ENCODE data around the gene HAND1. TPM values are rescaled to one million over a fixed set of nuclear protein-coding genes. Genes with fewer than 3 reads are reported as not detected.

HAND1 gene
- total and polyA plus RNA-seq, 12 donors: 0.94 to 6.8 (median 2.4) TPM; not detected in 5

DNA sequence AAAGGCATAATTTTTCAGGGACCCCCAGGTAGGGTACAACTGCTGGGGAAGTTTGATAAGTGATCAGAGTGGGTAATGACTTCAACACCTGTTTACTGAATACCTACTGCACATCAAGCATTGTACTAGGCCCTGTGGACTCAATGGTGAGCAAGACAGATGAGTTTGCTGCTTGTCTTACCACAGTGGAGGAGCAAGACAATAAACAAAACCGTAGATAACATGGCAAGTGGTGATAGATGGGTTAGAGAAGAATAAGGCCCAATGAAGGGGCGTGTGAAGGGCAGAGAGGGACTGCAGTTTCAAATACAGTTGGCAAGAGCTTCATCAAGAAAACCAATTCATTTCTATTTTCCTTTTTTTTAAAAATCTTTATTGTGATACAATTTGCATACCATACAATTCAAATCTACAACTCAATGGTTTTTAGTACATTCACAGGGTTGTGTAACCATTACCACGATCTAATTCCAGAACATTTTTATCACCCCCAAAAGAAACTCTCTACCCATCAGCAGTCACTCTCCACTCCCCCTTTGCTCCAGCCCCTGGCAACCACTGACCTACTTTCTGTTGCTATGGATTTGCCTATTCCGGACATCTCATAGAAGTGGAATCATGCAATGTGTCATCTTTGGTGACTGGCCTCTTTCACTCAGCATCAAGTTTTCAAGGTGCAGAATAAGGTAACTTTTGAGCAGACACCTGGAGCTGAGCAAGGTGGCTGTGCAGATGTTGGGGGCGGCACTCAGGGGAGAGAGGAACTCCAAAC is 31.9 kb upstream of the HAND1 start:
- DNase-seq: no peak
- no peaks in the 10 kb centered on the region for H3K9me3 ChIP-seq (replicated peaks in 1 of 3)
- TF ChIP-seq POLR2A (IDR thresholded peaks at IDR 0.05): no peak
- H3K4me1 ChIP-seq (replicated peaks in 1 of 2): no peaks in the 10 kb centered on the region
- no peaks in the 10 kb centered on the region for H3K36me3 ChIP-seq (replicated peaks in 1 of 2)
- WGBS, 4 donors: 51 to 71% (median 64%) methylated on average over 4 to 5 of the region's 5 CpGs
- no peak overlapping the region for H3K27ac ChIP-seq
- intact Hi-C loops (cut with DNase I): no loop called here
- H3K4me3 ChIP-seq: no peak overlapping the region
- H3K27me3 ChIP-seq: peaks cover 4% of the 10 kb centered on the region

DNA sequence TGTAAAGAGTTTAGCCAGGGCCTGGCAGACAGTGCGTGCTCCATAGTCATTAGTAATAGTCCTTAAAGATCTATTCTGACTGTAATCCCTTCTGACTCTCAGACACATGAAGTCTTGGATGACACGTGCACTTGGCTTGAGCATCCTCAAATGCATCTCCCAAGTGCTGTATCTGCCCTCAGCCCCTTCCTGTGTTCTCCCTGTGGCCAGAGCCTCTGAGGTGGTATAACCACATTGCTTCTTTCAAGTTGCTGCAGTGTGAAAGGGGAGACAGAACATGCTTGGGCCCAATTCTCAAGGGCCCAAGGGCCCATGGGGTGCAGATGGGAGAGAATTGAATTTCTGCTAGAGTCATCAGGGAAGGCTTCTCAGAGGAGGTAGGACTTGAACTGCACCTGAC is 30.1 kb upstream of the HAND1 start:
- peaks cover 4% of the 10 kb centered on the region for H3K27me3 ChIP-seq
- no peaks in the 10 kb centered on the region for H3K36me3 ChIP-seq (replicated peaks in 1 of 2)
- H3K9me3 ChIP-seq (replicated peaks in 1 of 3): no peaks in the 10 kb centered on the region
- DNase-seq: no peak
- intact Hi-C loops (cut with DNase I): no loop called here
- TF ChIP-seq, protein P1, sequence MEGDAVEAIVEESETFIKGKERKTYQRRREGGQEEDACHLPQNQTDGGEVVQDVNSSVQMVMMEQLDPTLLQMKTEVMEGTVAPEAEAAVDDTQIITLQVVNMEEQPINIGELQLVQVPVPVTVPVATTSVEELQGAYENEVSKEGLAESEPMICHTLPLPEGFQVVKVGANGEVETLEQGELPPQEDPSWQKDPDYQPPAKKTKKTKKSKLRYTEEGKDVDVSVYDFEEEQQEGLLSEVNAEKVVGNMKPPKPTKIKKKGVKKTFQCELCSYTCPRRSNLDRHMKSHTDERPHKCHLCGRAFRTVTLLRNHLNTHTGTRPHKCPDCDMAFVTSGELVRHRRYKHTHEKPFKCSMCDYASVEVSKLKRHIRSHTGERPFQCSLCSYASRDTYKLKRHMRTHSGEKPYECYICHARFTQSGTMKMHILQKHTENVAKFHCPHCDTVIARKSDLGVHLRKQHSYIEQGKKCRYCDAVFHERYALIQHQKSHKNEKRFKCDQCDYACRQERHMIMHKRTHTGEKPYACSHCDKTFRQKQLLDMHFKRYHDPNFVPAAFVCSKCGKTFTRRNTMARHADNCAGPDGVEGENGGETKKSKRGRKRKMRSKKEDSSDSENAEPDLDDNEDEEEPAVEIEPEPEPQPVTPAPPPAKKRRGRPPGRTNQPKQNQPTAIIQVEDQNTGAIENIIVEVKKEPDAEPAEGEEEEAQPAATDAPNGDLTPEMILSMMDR (IDR thresholded peaks at IDR 0.05): no peak
- no peak for TF ChIP-seq POLR2A (IDR thresholded peaks at IDR 0.05)
- H3K4me3 ChIP-seq: no peak overlapping the region
- 80 to 94% (median 90%) methylated on average over 2 of the region's 2 CpGs for WGBS, 4 donors
- no peaks in the 10 kb centered on the region for H3K4me1 ChIP-seq (replicated peaks in 1 of 2)
- no peak overlapping the region for H3K27ac ChIP-seq

DNA sequence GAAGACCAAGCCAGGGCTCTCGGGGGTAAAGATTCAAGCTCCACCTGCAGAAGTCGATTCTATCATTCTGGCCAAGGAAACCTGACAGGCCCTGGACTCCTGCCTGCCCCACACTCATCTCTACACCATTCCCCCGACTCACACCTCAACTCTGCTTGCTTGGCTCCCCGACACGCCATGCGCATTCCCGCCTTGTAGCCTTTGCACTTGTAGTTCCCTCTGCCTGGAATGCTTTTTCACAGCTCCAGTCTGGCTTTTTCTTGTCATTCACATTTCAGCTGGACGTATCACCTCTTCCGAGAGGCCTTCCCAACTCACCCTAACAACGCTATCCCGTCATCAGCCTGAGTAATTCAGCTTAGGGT is 28.7 kb upstream of the HAND1 start:
- H3K27me3 ChIP-seq: peaks cover 4% of the 10 kb centered on the region
- DNase-seq: no peak
- intact Hi-C loops (cut with DNase I): no loop called here
- H3K4me3 ChIP-seq: no peak overlapping the region
- H3K36me3 ChIP-seq (replicated peaks in 1 of 2): no peaks in the 10 kb centered on the region
- H3K27ac ChIP-seq: no peak overlapping the region
- no peaks in the 10 kb centered on the region for H3K9me3 ChIP-seq (replicated peaks in 1 of 3)
- TF ChIP-seq, protein P1 (IDR thresholded peaks at IDR 0.05): no peak
- no peak for TF ChIP-seq POLR2A (IDR thresholded peaks at IDR 0.05)
- 72 to 91% (median 81%) methylated on average over 10 to 11 of the region's 11 CpGs for WGBS, 4 donors
- no peaks in the 10 kb centered on the region for H3K4me1 ChIP-seq (replicated peaks in 1 of 2)

DNA sequence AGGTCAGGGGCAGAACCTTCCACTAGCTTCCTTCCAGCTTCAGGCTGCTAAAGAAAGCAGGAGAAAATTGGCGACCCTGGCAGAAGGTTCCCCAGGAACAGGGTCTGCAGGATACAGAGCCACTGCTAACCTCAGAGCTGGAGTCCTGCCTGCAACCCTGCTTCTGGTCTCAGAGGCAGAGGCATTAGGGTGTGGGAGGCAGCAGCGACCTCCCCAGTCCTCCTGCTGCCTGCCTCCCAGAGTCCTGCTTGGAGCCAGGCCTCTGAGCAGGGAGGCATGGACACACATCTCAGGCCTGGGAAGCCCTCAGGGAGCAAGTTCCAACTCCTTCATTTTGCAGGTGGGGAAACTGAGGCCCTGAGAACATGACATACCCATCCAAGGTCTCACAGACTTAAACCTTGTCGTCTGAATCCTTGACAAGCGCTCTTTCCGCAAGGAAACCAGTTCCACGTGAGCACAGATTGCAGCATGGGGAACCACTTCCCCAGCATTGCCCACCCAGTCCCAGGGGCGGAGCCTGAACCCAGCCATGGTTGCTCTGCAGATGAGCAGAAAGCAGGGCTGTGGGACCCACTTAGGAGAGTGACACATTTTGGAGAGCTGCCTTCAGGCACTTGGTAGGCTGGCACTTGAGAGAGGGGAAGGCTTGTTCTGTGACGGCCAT is 28.2 kb upstream of the HAND1 start:
- peaks cover 4% of the 10 kb centered on the region for H3K27me3 ChIP-seq
- no peak overlapping the region for H3K27ac ChIP-seq
- H3K4me3 ChIP-seq: no peak overlapping the region
- no peaks in the 10 kb centered on the region for H3K36me3 ChIP-seq (replicated peaks in 1 of 2)
- H3K4me1 ChIP-seq (replicated peaks in 1 of 2): no peaks in the 10 kb centered on the region
- WGBS, 4 donors: 78 to 91% (median 84%) methylated on average over 6 to 8 of the region's 8 CpGs
- DNase-seq: no peak
- intact Hi-C loops (cut with DNase I): no loop called here
- TF ChIP-seq, protein P1 (IDR thresholded peaks at IDR 0.05): no peak
- TF ChIP-seq POLR2A (IDR thresholded peaks at IDR 0.05): no peak
- H3K9me3 ChIP-seq (replicated peaks in 1 of 3): no peaks in the 10 kb centered on the region

Measured in adrenal gland (tissue), 12 donors.